B cell (primary cell): Measurements from ENCODE around the gene SLC41A3. TPM values are rescaled to one million over a fixed set of nuclear protein-coding genes. Genes with fewer than 3 reads are reported as not detected.
A peak's percentile ranks its signal among the peaks of the same experiment; 100 is the strongest.
"Not testable (repeated sequence)": the region's sequence is repeated elsewhere in the genome, so short reads cannot be mapped to it uniquely, and the experiment has no call there.

Source experiments
- ATAC-seq: fragments of 200-7000 bp; cut with Tn5 transposase; one replicate; pipeline ENCODE4 v1.10.0; 2021; ENCODE audit warnings: low read depth, mild to moderate bottlenecking, moderate number of reproducible peaks, moderate library complexity
- CTCF ChIA-PET: fragments of 350-600 bp; sonication (Branson Sonifier 250); formaldehyde crosslinking; loops from one replicate; lab custom pipeline; 2021; ENCODE audit warnings: antibody characterized with exemption, inconsistent platforms; lab: Charles Lee
- POLR2A ChIA-PET: fragments of 350-600 bp; sonication (Branson Sonifier 250); formaldehyde crosslinking; loops from one replicate; lab custom pipeline; 2021; ENCODE audit warnings: antibody characterized with exemption; lab: Charles Lee
- DNase-seq: peaks from one replicate; pipeline ENCODE4 v3.0.0; 2013
- H2AFZ ChIP-seq: 2 replicates; pipeline ENCODE4 v1.6.1; 2012; ENCODE audit warnings: mild to moderate bottlenecking, low read depth, low read length; ENCODE audit not compliant: insufficient read depth, poor library complexity, severe bottlenecking
- H3K27ac ChIP-seq, 2 donors: 1 replicate in 1 of 2; 2 replicates in 1 of 2; pipeline ENCODE4 v1.5.1; 2012 to 2013; ENCODE audit warnings: low read length in 2 of 2, mild to moderate bottlenecking in 2 of 2, moderate library complexity in 1 of 2
- H3K27me3 ChIP-seq, 4 experiments: fragments of 200-600 bp in 1 of 4; sonication (generic) in 1 of 4; replicated peaks in 1 of 4; 1 replicate in 2 of 4; 2 replicates in 2 of 4; pipeline versions ENCODE4 v1.6.1 to v1.7.0; 2013 to 2016; ENCODE audit warnings: low read length in 3 of 4, mild to moderate bottlenecking in 2 of 4, mixed read lengths in 1 of 4, moderate library complexity in 1 of 4; ENCODE audit not compliant: insufficient read depth in 4 of 4, control insufficient read depth in 3 of 4; ENCODE audit errors: control extremely low read depth in 1 of 4
- H3K36me3 ChIP-seq, 2 experiments: replicated peaks in 1 of 2; 1 replicate in 1 of 2; 2 replicates in 1 of 2; pipeline versions ENCODE4 v1.6.1 to v1.7.1; 2013; ENCODE audit warnings: low read length in 1 of 2; ENCODE audit not compliant: insufficient read depth in 2 of 2, control insufficient read depth in 1 of 2; ENCODE audit errors: control extremely low read depth in 1 of 2, extremely low read depth in 1 of 2
- H3K4me1 ChIP-seq, 2 donors: fragments of 200-600 bp in 1 of 2; sonication (generic) in 1 of 2; 1 replicate in 1 of 2; 2 replicates in 1 of 2; pipeline versions ENCODE4 v1.5.1 to v1.6.1; 2013 to 2017; ENCODE audit warnings: low read length in 2 of 2; ENCODE audit not compliant: control insufficient read depth in 2 of 2, insufficient read depth in 2 of 2
- H3K4me2 ChIP-seq: replicated peaks from 2 replicates; pipeline ENCODE3; 2012; ENCODE audit warnings: mild to moderate bottlenecking, low read depth, low read length; ENCODE audit not compliant: poor library complexity, severe bottlenecking
- H3K4me3 ChIP-seq, 5 experiments: fragments of 200-600 bp in 1 of 5; sonication (generic) in 1 of 5; 1 replicate in 3 of 5; 2 replicates in 2 of 5; pipeline versions ENCODE4 v1.5.1 to v1.7.0; 2011 to 2016; ENCODE audit warnings: low read length in 4 of 5, mild to moderate bottlenecking in 4 of 5, low read depth in 2 of 5, control low read depth in 1 of 5, moderate library complexity in 1 of 5; ENCODE audit not compliant: insufficient read depth in 1 of 5; ENCODE audit errors: control extremely low read depth in 1 of 5, extremely low read depth in 1 of 5
- H3K79me2 ChIP-seq: fragments of 200-600 bp; sonication (generic); one replicate; pipeline ENCODE4 v1.6.0; 2016; ENCODE audit warnings: low read length; ENCODE audit not compliant: control insufficient read depth, insufficient read depth
- H3K9ac ChIP-seq: fragments of 200-600 bp; sonication (generic); 2 replicates; pipeline ENCODE4 v1.6.1; 2017; ENCODE audit warnings: mild to moderate bottlenecking, low read length, moderate library complexity
- H3K9me3 ChIP-seq, 3 donors: one replicate each; pipeline versions ENCODE4 v1.6.1 to v1.7.1; 2013; ENCODE audit warnings: low read length in 2 of 3; ENCODE audit not compliant: control insufficient read depth in 2 of 3, insufficient read depth in 1 of 3; ENCODE audit errors: control extremely low read depth in 1 of 3
- H4K20me1 ChIP-seq: 2 replicates; pipeline ENCODE4 v1.6.0; 2012; ENCODE audit warnings: mild to moderate bottlenecking, low read length; ENCODE audit not compliant: insufficient read depth, control insufficient read depth, poor library complexity, severe bottlenecking
- H3K27ac Mint-ChIP-seq: one replicate; pipeline ENCODE4 v1.8.0; 2021; ENCODE audit warnings: mixed read lengths
- H3K27me3 Mint-ChIP-seq: one replicate; pipeline ENCODE4 v1.8.0; 2021; ENCODE audit warnings: mixed read lengths
- H3K4me1 Mint-ChIP-seq: one replicate; pipeline ENCODE4 v1.8.0; 2021; ENCODE audit warnings: mixed read lengths
- H3K4me3 Mint-ChIP-seq: one replicate; pipeline ENCODE4 v1.8.0; 2021; ENCODE audit warnings: mixed read lengths
- H3K9me3 Mint-ChIP-seq: one replicate; pipeline ENCODE4 v1.8.0; 2022; ENCODE audit warnings: mixed read lengths; ENCODE audit not compliant: insufficient read depth
- CTCF ChIP-seq: fragments of 200-600 bp; IDR thresholded peaks from one replicate; pipeline ENCODE4 v1.8.0; 2022; ENCODE audit warnings: antibody characterized with exemption, mild to moderate bottlenecking
- WGBS: methylation state at CpG from one replicate; pipeline ENCODE4 v1.1.5; 2013; ENCODE audit warnings: missing lambda C conversion rate; ENCODE audit not compliant: insufficient coverage; 5-methylcytosine and 5-hydroxymethylcytosine counted together
- intact Hi-C: fragments of 100-400 bp; cut with micrococcal nuclease; formaldehyde crosslinking; loops from one replicate; pipeline ENCODE4 v1.10.0; 2022
- polyA plus RNA-seq: library from polyadenylated mRNA; depleted of rRNA; stranded (reverse); fragments of >200 nt; gene quantifications from 2 replicates; pipeline ENCODE4 v1.2.3, GENCODE V29; 2012
- total RNA-seq, 2 donors: library from RNA; stranded (reverse); fragments of 120-200 nt in 1 of 2; gene quantifications; 1 replicate in 1 of 2; 2 replicates in 1 of 2; pipeline versions ENCODE4 v1.2.3 to v1.2.4, GENCODE V29; 2013 to 2022

Gene SLC41A3
- total and polyA plus RNA-seq, 2 donors (not counting 1 experiment from before 2014, with no cell fraction given): 34.2 to 39.3 TPM

DNA sequence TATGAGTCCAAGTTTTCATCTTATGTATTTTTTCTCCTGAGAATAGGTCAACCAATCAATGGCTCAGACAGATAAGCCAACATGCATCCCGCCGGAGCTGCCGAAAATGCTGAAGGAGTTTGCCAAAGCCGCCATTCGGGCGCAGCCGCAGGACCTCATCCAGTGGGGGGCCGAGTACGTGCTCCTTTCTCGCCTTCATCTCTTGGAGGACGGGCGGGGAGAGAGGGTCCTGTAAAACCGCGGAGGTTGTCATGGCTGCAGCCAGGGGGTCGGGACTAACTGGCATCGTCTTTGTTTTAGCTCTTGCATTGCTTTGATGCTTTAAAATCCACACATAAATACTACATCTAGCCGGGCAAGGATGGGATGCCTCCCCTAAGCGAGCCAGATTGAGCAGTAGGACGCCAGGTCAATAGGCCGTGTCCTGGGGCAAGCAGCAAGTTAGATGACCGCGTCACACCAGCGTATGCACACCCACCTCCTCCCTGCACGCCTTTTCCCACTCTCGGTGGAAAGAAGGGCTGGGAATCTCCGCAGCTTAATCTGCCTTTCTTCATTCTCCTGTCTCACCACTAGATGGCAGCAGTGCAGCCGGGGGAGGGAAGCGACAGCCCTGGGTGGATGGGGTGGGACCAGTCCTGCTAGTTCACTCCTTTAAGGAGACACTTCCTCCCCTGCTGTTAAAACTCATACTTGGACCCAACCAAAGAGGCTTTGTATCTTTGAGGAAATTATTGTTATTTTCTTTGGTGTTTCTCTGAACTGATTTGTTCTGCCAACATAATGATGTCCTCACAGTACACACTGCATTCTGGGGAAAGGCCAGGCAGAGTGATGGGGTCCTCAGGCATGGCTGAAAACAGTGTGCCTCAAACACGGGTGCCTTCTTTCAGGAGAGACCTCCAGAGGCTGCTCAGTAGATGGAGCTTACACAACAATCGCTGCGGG, 111.7 kb downstream of the SLC41A3 start:
- CTCF ChIA-PET: interaction anchor here (1.0 to 1.8 kb wide), 4 partner anchors 8 to 409 kb away, joined by 3 to 4 read pairs (median 4); partner anchors contain the start of gene SLC41A3
- H3K9me3 Mint-ChIP-seq, H3K27ac Mint-ChIP-seq, H3K9ac ChIP-seq, H3K27ac ChIP-seq, intact Hi-C loops, POLR2A ChIA-PET, H3K36me3 ChIP-seq, H3K79me2 ChIP-seq, H3K4me1 ChIP-seq, H3K4me3 ChIP-seq, H4K20me1 ChIP-seq, H3K9me3 ChIP-seq: not testable (repeated sequence)
- peak; percentile 74 for ATAC-seq
- Mint-ChIP-seq H3K27me3 (peaks cover 19% of the 10 kb centered on the region), H3K4me3 (peak overlapping the region; percentile 62), H3K4me1 (peaks cover 11% of the 10 kb centered on the region)
- peak; percentile 77 for TF ChIP-seq CTCF
- H3K4me2 ChIP-seq: peak overlapping the region; percentile 42
- H3K27me3 ChIP-seq: peaks cover 0 to 19% (median 15%) of the 10 kb centered on the region in 4 experiments
- 3% methylated on average over 18 of the region's 31 CpGs for WGBS
- peak overlapping the region; percentile 53 for H2AFZ ChIP-seq
- peak; percentile 57 for DNase-seq

DNA sequence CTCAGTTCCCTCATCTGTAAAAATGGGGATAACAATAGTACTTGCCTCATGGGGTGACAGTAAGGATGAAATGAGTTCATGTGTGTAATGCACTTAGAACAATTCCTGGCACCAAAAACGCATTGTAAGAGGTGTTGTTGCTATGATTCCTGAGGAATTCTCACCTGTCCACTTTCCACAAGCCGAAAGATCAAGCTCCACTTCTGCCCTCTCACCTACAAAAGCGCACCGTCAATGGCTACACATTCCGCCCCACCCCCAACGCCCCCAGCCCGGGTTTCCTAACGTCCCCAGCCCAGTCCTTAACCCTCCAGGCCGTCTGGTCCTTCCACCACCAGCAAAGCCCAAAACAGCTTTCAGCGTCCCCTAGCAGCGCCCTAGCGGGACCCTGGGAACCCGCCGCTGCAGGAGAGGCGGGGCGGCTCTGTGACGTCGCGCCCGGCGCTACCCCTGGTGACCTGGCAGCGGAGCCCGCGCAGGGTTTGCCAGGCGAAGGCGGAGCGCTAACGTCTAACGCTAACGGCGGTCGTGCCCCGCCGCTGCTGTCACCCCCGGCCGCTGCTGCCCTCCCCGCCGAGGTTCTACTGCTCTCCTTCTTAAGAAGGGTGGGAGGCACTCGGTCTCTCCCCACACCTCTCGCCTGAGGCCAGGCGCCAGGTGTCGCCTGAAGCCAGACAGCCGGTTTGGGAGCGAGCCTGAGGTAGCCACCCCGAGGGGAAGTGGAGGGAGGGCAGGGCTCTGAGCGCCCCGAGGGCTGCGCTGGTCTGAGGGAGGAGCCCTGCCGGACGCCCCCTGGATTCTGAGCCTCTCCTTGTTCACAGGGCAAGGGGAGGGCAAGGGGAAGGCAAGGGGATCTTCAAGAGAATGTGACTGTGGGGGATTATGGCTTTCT, 115.0 kb downstream of the SLC41A3 start, which contains the start of gene ROPN1B:
TSS of gene ROPN1B (plus strand) at position 478 of the 892 bp plus-strand sequence. CDS start 2,877 bp downstream, outside the sequence.
- intact Hi-C loops, CTCF ChIA-PET, H3K27ac Mint-ChIP-seq, H3K36me3 ChIP-seq, POLR2A ChIA-PET, H3K4me2 ChIP-seq, H3K9ac ChIP-seq, H3K79me2 ChIP-seq, H4K20me1 ChIP-seq, H3K9me3 Mint-ChIP-seq, H3K4me1 ChIP-seq, H2AFZ ChIP-seq, H3K27ac ChIP-seq, H3K4me3 ChIP-seq, DNase-seq, H3K9me3 ChIP-seq: not testable (repeated sequence)
- peaks cover 23% of the 10 kb centered on the region for H3K27me3 Mint-ChIP-seq
- H3K4me1 Mint-ChIP-seq: peaks cover 11% of the 10 kb centered on the region
- no CpG with 5 or more reads among the region's 50 CpGs for WGBS
- ATAC-seq: peak; percentile 73
- H3K4me3 Mint-ChIP-seq: peak within 1 kb of the TSS; percentile 74
- peaks cover 0 to 24% (median 15%) of the 10 kb centered on the region in 4 experiments for H3K27me3 ChIP-seq

DNA sequence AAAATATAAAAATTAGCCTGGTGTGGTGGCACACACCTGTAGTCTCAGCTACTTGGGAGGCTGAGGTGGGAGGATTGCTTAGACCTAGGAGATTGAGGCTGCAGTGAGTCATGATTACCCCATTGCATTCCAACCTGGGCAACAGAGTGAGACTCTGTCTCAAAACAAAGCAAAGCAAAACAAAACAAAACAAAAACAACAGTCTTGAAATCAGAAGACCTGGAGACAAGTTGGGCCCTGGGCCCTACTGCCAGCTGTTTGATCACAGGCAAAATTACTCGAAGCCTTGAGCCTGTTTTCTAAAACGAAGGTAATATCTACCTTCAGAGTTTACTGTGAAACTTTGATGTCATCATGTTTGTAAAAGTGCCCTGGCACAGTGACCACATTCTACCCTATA, 115.8 kb downstream of the SLC41A3 start:
- POLR2A ChIA-PET, H3K4me2 ChIP-seq, H3K4me3 ChIP-seq, H3K36me3 ChIP-seq, intact Hi-C loops, H3K9ac ChIP-seq, H3K9me3 Mint-ChIP-seq, ATAC-seq, DNase-seq, H3K9me3 ChIP-seq, H3K27ac Mint-ChIP-seq, H3K79me2 ChIP-seq, H2AFZ ChIP-seq, CTCF ChIA-PET, H3K4me1 ChIP-seq, H4K20me1 ChIP-seq, H3K4me3 Mint-ChIP-seq, H3K27ac ChIP-seq: not testable (repeated sequence)
- Mint-ChIP-seq H3K4me1 (peaks cover 11% of the 10 kb centered on the region), H3K27me3 (peaks cover 25% of the 10 kb centered on the region)
- 80% methylated on average over 1 of the region's 2 CpGs for WGBS
- peaks cover 0 to 24% (median 15%) of the 10 kb centered on the region in 4 experiments for H3K27me3 ChIP-seq
